HepG2 (cell line): ENCODE measurements around the gene TBC1D2B. TPM values are rescaled to one million over a fixed set of nuclear protein-coding genes. Genes with fewer than 3 reads are reported as not detected.

Experiments used
- ATAC-seq: fragments of 200-7000 bp; cut with Tn5 transposase; 3 replicates; pipeline ENCODE4 v1.9.1; 2020; ENCODE audit warnings: mild to moderate bottlenecking, moderate library complexity
- BruUV-seq: library from RNA; stranded (reverse); fragments of 400-500 nt; replicated peaks from 2 replicates; lab custom pipeline; 2021; lab: Mats Ljungman, UMichigan
- CTCF ChIA-PET: fragments of 300-600 bp; formaldehyde crosslinking; extraction: SDS; loops from one replicate; lab custom pipeline; 2021; ENCODE audit warnings: low total read pairs, inconsistent platforms, low intra/inter-chr PET ratio; lab: Yijun Ruan, JAX
- POLR2A ChIA-PET: fragments of 350-600 bp; sonication (Branson Sonifier 250); formaldehyde crosslinking; loops from one replicate; lab custom pipeline; 2020; ENCODE audit warnings: antibody characterized with exemption, inconsistent platforms; lab: Yijun Ruan, JAX
- DNase-seq: peaks from one replicate; pipeline ENCODE4 v3.0.0-alpha.2; 2015; ENCODE audit warnings: low spot score
- FAIRE-seq: peaks from 3 replicates; lab custom pipeline; 2011; peaks lifted over from hg19 to GRCh38; lab: Jason Lieb, UNC
- H2AFZ ChIP-seq: one replicate; pipeline ENCODE4 v1.6.1; 2011; ENCODE audit warnings: low read length, inconsistent platforms
- H3K27ac ChIP-seq: fragments of 300-600 bp; 3 replicates; pipeline ENCODE4 v1.8.0; 2011; ENCODE audit warnings: mixed run types, mild to moderate bottlenecking, mixed read lengths, low read length, inconsistent platforms; ENCODE audit not compliant: insufficient read depth; ENCODE audit errors: extremely low read length
- H3K27me3 ChIP-seq, 2 experiments: fragments of 200-600 bp in 1 of 2; 2 replicates in 1 of 2; 3 replicates in 1 of 2; pipeline versions ENCODE4 v1.6.0 to v1.8.0; 2011; ENCODE audit warnings: low read length in 2 of 2, mild to moderate bottlenecking in 2 of 2, moderate library complexity in 2 of 2, inconsistent platforms in 1 of 2; ENCODE audit not compliant: insufficient read depth in 2 of 2, control insufficient read depth in 1 of 2
- H3K36me3 ChIP-seq, 2 experiments: fragments of 200-600 bp in 1 of 2; replicated peaks in 1 of 2; 2 replicates in 1 of 2; 3 replicates in 1 of 2; pipeline versions ENCODE4 v1.5.1 to v1.8.0; 2011; ENCODE audit warnings: low read length in 2 of 2, inconsistent platforms in 1 of 2; ENCODE audit not compliant: insufficient read depth in 2 of 2, control insufficient read depth in 1 of 2
- H3K4me1 ChIP-seq: 2 replicates; pipeline ENCODE4 v1.5.1; 2012; ENCODE audit warnings: low read length, inconsistent platforms; ENCODE audit not compliant: insufficient read depth
- H3K4me2 ChIP-seq: 2 replicates; pipeline ENCODE4 v1.6.0; 2011; ENCODE audit warnings: low read depth, low read length, inconsistent platforms
- H3K4me3 ChIP-seq, 3 experiments: fragments of 200-600 bp in 1 of 3; sonication (generic), shearing (Covaris generic) in 1 of 3; replicated peaks in 1 of 3; 2 replicates each; pipeline ENCODE4 v1.5.1; 2011 to 2016; ENCODE audit warnings: low read length in 3 of 3, inconsistent platforms in 2 of 3, low read depth in 2 of 3, mild to moderate bottlenecking in 2 of 3, control low read depth in 1 of 3, mixed read lengths in 1 of 3; ENCODE audit not compliant: insufficient read depth in 1 of 3
- H3K79me2 ChIP-seq: one replicate; pipeline ENCODE4 v1.6.1; 2011; ENCODE audit warnings: low read length, inconsistent platforms; ENCODE audit not compliant: insufficient read depth
- H3K9ac ChIP-seq: 2 replicates; pipeline ENCODE4 v1.6.0; 2011; ENCODE audit warnings: mild to moderate bottlenecking, low read depth, low read length, inconsistent platforms; ENCODE audit not compliant: insufficient read depth
- H3K9me3 ChIP-seq: 2 replicates; pipeline ENCODE4 v1.5.1; 2012; ENCODE audit warnings: mild to moderate bottlenecking, low read length
- H4K20me1 ChIP-seq: 2 replicates; pipeline ENCODE4 v1.6.0; 2011; ENCODE audit warnings: inconsistent platforms, mild to moderate bottlenecking, low read length, moderate library complexity; ENCODE audit not compliant: insufficient read depth
- GABPB1 ChIP-seq: IDR thresholded peaks from 2 replicates; pipeline ENCODE4 v1.6.1; 2016; ENCODE audit warnings: mild to moderate bottlenecking, missing genetic modification reagents, moderate library complexity, missing compliant biosample characterization
- GATAD1 ChIP-seq: IDR thresholded peaks from 2 replicates; pipeline ENCODE4 v1.6.1; 2016; ENCODE audit warnings: missing genetic modification reagents, missing compliant biosample characterization
- HNRNPL ChIP-seq: fragments of 200-400 bp; formaldehyde crosslinking; IDR thresholded peaks from 2 replicates; pipeline ENCODE4 v1.6.1; 2017; ENCODE audit warnings: mild to moderate bottlenecking, low read depth, low read length
- KDM5B ChIP-seq: sonication (generic); formaldehyde crosslinking; IDR thresholded peaks from 2 replicates; pipeline ENCODE4 v1.4.0; 2020; ENCODE audit warnings: missing genetic modification reagents, mild to moderate bottlenecking, borderline replicate concordance
- MAZ ChIP-seq, 2 experiments: sonication (generic) in 1 of 2; formaldehyde crosslinking in 1 of 2; IDR thresholded peaks; 2 replicates each; pipeline versions ENCODE4 v1.5.0 to v1.6.1; 2012 to 2020; ENCODE audit warnings: low read depth in 2 of 2, mild to moderate bottlenecking in 2 of 2, borderline replicate concordance in 1 of 2, improper control_type of control experiment in 1 of 2, low read length in 1 of 2, missing genetic modification reagents in 1 of 2, moderate library complexity in 1 of 2
- NR3C1 ChIP-seq: sonication (generic); formaldehyde crosslinking; IDR thresholded peaks from 2 replicates; pipeline ENCODE4 v1.4.0; 2020; ENCODE audit warnings: missing genetic modification reagents
- SAFB2 ChIP-seq: sonication (generic); formaldehyde crosslinking; IDR thresholded peaks from 2 replicates; pipeline ENCODE4 v1.5.1; 2020; ENCODE audit warnings: missing genetic modification reagents, low read depth, mild to moderate bottlenecking, borderline replicate concordance
- SMAD1 ChIP-seq: sonication (generic); formaldehyde crosslinking; IDR thresholded peaks from 2 replicates; pipeline ENCODE4 v1.4.0; 2020; ENCODE audit warnings: missing genetic modification reagents, low read depth, mild to moderate bottlenecking, borderline replicate concordance
- SMAD3 ChIP-seq: sonication (generic); formaldehyde crosslinking; IDR thresholded peaks from 2 replicates; pipeline ENCODE4 v1.4.0; 2020; ENCODE audit warnings: missing genetic modification reagents
- SMARCE1 ChIP-seq: fragments of 450-650 bp; IDR thresholded peaks from 2 replicates; pipeline ENCODE4 v1.6.1; 2017; ENCODE audit warnings: borderline replicate concordance
- SPEN ChIP-seq: sonication (generic); formaldehyde crosslinking; IDR thresholded peaks from 2 replicates; pipeline ENCODE4 v1.5.1; 2020; ENCODE audit warnings: low read depth, mild to moderate bottlenecking, missing genetic modification reagents
- SRY ChIP-seq: sonication (generic); formaldehyde crosslinking; IDR thresholded peaks from 2 replicates; pipeline ENCODE4 v1.8.0; 2022; ENCODE audit warnings: mild to moderate bottlenecking, missing genetic modification reagents
- ZFAT ChIP-seq: sonication (generic); formaldehyde crosslinking; conservative IDR thresholded peaks from 2 replicates; pipeline ENCODE4 v1.8.1; 2023; ENCODE audit warnings: missing genetic modification reagents, inconsistent platforms
- ZFP37 ChIP-seq: sonication (generic); formaldehyde crosslinking; IDR thresholded peaks from 2 replicates; pipeline ENCODE4 v1.4.0; 2020; ENCODE audit warnings: missing genetic modification reagents, borderline replicate concordance
- ZFP41 ChIP-seq: sonication (generic); formaldehyde crosslinking; IDR thresholded peaks from 2 replicates; pipeline ENCODE4 v1.4.0; 2020; ENCODE audit warnings: mild to moderate bottlenecking, missing genetic modification reagents, borderline replicate concordance
- ZNF547 ChIP-seq: sonication (generic); formaldehyde crosslinking; IDR thresholded peaks from 2 replicates; pipeline ENCODE4 v1.5.1; 2020; ENCODE audit warnings: mild to moderate bottlenecking, missing genetic modification reagents
- ZNF629 ChIP-seq: sonication (generic); formaldehyde crosslinking; conservative IDR thresholded peaks from 2 replicates; pipeline ENCODE4 v1.5.0; 2020; ENCODE audit warnings: missing genetic modification reagents
- ZNF644 ChIP-seq: IDR thresholded peaks from 2 replicates; pipeline ENCODE4 v1.6.1; 2016; ENCODE audit warnings: low read depth
- WGBS: methylation state at CpG from one replicate; pipeline ENCODE4 v1.1.6; 2017; ENCODE audit warnings: low lambda C conversion rate; 5-methylcytosine and 5-hydroxymethylcytosine counted together
- in situ Hi-C: cut with HindIII; loops from 2 replicates; pipeline ENCODE4 v1.10.0; 2017; ENCODE audit warnings: low pct_unique_long_range_greater_than_20kb; ENCODE audit not compliant: extremely low pct_ligation_motif_present
- intact Hi-C: fragments of 100-400 bp; cut with micrococcal nuclease; formaldehyde crosslinking; loops from one replicate; pipeline ENCODE4 v1.10.0; 2022; ENCODE audit not compliant: unreplicated experiment
- polyA plus RNA-seq, 8 experiments: library from polyadenylated mRNA; depleted of rRNA in 3 of 8; stranded (reverse) in 7 of 8; unstranded in 1 of 8; fragments of >200 nt; fragmentation: Illumina TruSeq in 4 of 8; extraction: Trizol in 4 of 8; gene quantifications; 2 replicates each; pipeline versions ENCODE4 v1.2.1 to v1.2.3, GENCODE V29; 2011 to 2016; ENCODE audit warnings: low read depth in 4 of 8, missing spikeins in 1 of 8, mixed read lengths in 1 of 8; ENCODE audit not compliant: insufficient read depth in 1 of 8
- total RNA-seq, 5 experiments: library from RNA; depleted of rRNA; stranded (reverse); fragments of >200 nt; fragmentation: Illumina TruSeq; extraction: Trizol; gene quantifications; 2 replicates each; pipeline ENCODE4 v1.2.3, GENCODE V29; 2016; ENCODE audit warnings: low read depth in 1 of 5
- TF ChIP-seq, protein P1 (sequence below): sonication (generic); formaldehyde crosslinking; IDR thresholded peaks from 2 replicates; pipeline ENCODE4 v1.8.1; 2023; ENCODE audit warnings: mild to moderate bottlenecking, missing genetic modification reagents
- TF ChIP-seq, protein P2 (sequence below): sonication (generic); formaldehyde crosslinking; IDR thresholded peaks from 2 replicates; pipeline ENCODE4 v1.4.0; 2020; ENCODE audit warnings: mild to moderate bottlenecking, missing genetic modification reagents
- TF ChIP-seq, protein P3 (sequence below): sonication (generic); formaldehyde crosslinking; IDR thresholded peaks from 2 replicates; pipeline ENCODE4 v1.8.0; 2022; ENCODE audit warnings: missing genetic modification reagents, mild to moderate bottlenecking, borderline replicate concordance
- TF ChIP-seq, protein P4 (sequence below): sonication (generic); formaldehyde crosslinking; IDR thresholded peaks from 2 replicates; pipeline ENCODE4 v1.4.0; 2020; ENCODE audit warnings: missing genetic modification reagents

The TBC1D2B gene
- total and polyA plus RNA-seq, 2 of the 13 experiments (the other 11 are each of a cell fraction or from before 2014, with no cell fraction given) = 10.1 to 14.4 TPM

DNA sequence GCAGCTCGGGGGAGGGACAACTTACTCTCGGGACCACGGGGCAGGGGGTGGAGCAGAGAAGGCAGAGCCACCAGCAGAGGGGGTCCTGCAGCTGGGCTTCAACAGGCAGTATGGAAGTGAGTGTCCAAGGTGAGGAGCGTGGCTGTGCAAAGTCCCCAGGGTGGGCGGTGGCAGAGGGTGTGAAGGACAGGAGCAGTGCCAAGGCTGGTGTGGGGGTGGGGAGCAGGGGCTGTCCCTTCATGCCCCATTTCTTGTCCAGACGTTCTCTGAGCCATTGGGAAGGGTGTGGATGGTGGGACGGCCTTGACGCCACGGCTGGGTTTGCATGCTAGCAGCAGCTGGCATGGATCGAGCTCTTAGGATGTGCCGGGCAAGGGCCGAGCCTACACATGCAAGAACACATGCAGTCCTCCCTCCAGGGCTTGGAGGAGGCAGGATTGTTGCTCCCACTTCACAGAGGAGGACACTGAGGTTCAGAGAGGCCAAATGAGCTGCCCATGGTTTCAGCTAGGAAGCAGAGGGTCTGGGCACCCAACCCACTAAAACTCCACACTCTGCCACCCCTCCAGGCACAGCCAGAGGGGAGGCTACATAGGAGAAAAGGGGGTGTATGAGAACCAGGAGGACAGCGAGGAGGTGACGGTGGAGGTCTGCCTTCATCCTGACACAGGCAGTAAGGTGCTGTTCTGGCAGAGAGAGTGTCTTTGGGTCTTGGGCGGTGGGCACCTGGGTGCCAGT is 93.6 kb downstream of the TBC1D2B start:
- no peak for DNase-seq
- H3K36me3 ChIP-seq = no peaks in the 10 kb centered on the region
- 55% methylated on average over 13 of the region's 15 CpGs for WGBS
- TF ChIP-seq, protein P1, sequence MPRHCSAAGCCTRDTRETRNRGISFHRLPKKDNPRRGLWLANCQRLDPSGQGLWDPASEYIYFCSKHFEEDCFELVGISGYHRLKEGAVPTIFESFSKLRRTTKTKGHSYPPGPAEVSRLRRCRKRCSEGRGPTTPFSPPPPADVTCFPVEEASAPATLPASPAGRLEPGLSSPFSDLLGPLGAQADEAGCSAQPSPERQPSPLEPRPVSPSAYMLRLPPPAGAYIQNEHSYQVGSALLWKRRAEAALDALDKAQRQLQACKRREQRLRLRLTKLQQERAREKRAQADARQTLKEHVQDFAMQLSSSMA (CRISPR knock-in tag) = peak; percentile 40; the same call in 1 of the 2 replicates
- TF ChIP-seq SPEN (CRISPR knock-in tag) (no peak), ZNF629 (CRISPR knock-in tag) (peak; percentile 72), SMARCE1 (no peak), HNRNPL (peak; percentile 54; the same call in 1 of the 2 replicates), MAZ (IDR thresholded peaks at IDR 0.05; ENCODE audit: borderline replicate concordance, low read depth, low read length) (no peak), MAZ (CRISPR knock-in tag; IDR thresholded peaks at IDR 0.05; ENCODE audit: low read depth) (no peak), SAFB2 (CRISPR knock-in tag) (0 out of 2 replicates have a peak, but pooled peaks have one; percentile 31), GABPB1 (CRISPR knock-in tag) (0 out of 2 replicates have a peak, but pooled peaks have one; percentile 12), GATAD1 (no peak), SMAD1 (CRISPR knock-in tag) (0 out of 2 replicates have a peak, but pooled peaks have one; percentile 2), ZFAT (CRISPR knock-in tag) (no peak), ZFP37 (no peak), KDM5B (CRISPR knock-in tag) (peak; percentile 29; the same call in 1 of the 2 replicates), SRY (no peak), NR3C1 (no peak), ZNF547 (CRISPR knock-in tag) (no peak), ZFP41 (CRISPR knock-in tag) (no peak), ZNF644 (CRISPR knock-in tag) (peak; percentile 59; the same call in 1 of the 2 replicates), SMAD3 (CRISPR knock-in tag) (no peak)
- TF ChIP-seq, protein P2, sequence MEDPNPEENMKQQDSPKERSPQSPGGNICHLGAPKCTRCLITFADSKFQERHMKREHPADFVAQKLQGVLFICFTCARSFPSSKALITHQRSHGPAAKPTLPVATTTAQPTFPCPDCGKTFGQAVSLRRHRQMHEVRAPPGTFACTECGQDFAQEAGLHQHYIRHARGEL = no peak
- TF ChIP-seq, protein P3, sequence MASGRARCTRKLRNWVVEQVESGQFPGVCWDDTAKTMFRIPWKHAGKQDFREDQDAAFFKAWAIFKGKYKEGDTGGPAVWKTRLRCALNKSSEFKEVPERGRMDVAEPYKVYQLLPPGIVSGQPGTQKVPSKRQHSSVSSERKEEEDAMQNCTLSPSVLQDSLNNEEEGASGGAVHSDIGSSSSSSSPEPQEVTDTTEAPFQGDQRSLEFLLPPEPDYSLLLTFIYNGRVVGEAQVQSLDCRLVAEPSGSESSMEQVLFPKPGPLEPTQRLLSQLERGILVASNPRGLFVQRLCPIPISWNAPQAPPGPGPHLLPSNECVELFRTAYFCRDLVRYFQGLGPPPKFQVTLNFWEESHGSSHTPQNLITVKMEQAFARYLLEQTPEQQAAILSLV (CRISPR knock-in tag) = 0 out of 2 replicates have a peak, but pooled peaks have one; percentile 48
- TF ChIP-seq, protein P4, sequence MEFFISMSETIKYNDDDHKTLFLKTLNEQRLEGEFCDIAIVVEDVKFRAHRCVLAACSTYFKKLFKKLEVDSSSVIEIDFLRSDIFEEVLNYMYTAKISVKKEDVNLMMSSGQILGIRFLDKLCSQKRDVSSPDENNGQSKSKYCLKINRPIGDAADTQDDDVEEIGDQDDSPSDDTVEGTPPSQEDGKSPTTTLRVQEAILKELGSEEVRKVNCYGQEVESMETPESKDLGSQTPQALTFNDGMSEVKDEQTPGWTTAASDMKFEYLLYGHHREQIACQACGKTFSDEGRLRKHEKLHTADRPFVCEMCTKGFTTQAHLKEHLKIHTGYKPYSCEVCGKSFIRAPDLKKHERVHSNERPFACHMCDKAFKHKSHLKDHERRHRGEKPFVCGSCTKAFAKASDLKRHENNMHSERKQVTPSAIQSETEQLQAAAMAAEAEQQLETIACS (CRISPR knock-in tag) = no peak

More for the DNA sequence above, 93.6 kb downstream of the TBC1D2B start:
- intact Hi-C loops = no loop called here
- H3K4me1 ChIP-seq = peaks cover 16% of the 10 kb centered on the region
- FAIRE-seq = no peak
- no peak overlapping the region for H3K4me3 ChIP-seq
- ChIA-PET CTCF (no interaction called here), POLR2A (no interaction called here)
- no peak overlapping the region for H3K27ac ChIP-seq
- peaks cover 1 to 6% of the 10 kb centered on the region in 2 experiments; a peak in 1 of 5 replicates for H3K27me3 ChIP-seq
- BruUV-seq = no TSS peak
- no peaks in the 10 kb centered on the region for H3K9me3 ChIP-seq
- in situ Hi-C loops = no loop called here
- no peaks in the 10 kb centered on the region for H3K79me2 ChIP-seq
- ATAC-seq = peak; percentile 18
- no peak overlapping the region for H2AFZ ChIP-seq
- H3K9ac ChIP-seq = no peak overlapping the region
- no peaks in the 10 kb centered on the region for H4K20me1 ChIP-seq
- H3K4me2 ChIP-seq = peak overlapping the region; percentile 65
